Spleen (tissue), 11 donors: ENCODE data around the gene ZCCHC7. TPM values are rescaled to one million over a fixed set of nuclear protein-coding genes. Genes with fewer than 3 reads are reported as not detected.
A peak's percentile ranks its signal among the peaks of the same experiment; 100 is the strongest.

Experiments used
- DNase-seq: peaks from one replicate; pipeline ENCODE4 v3.0.0-alpha.2; 2020
- H3K27ac ChIP-seq, 8 donors: fragments of 200-600 bp; sonication (generic) in 7 of 8; 1 replicate in 4 of 8; 2 replicates in 4 of 8; pipeline versions ENCODE4 v1.5.0 to v1.8.0; 2016 to 2021; ENCODE audit warnings: inconsistent platforms in 4 of 8, mild to moderate bottlenecking in 4 of 8, moderate library complexity in 1 of 8
- H3K27me3 ChIP-seq, 7 donors: fragments of 200-600 bp; sonication (generic) in 6 of 7; replicated peaks in 1 of 7; 1 replicate in 4 of 7; 2 replicates in 3 of 7; pipeline versions ENCODE4 v1.5.0 to v1.8.0; 2016 to 2021; ENCODE audit warnings: inconsistent platforms in 3 of 7, mild to moderate bottlenecking in 1 of 7
- H3K36me3 ChIP-seq, 6 donors: fragments of 200-600 bp; sonication (generic) in 5 of 6; 1 replicate in 4 of 6; 2 replicates in 2 of 6; pipeline versions ENCODE4 v1.5.0 to v1.8.0; 2016 to 2021; ENCODE audit warnings: inconsistent platforms in 2 of 6
- H3K4me1 ChIP-seq, 6 donors: fragments of 200-600 bp; sonication (generic) in 5 of 6; 1 replicate in 3 of 6; 2 replicates in 3 of 6; pipeline versions ENCODE4 v1.5.0 to v1.8.0; 2016 to 2021; ENCODE audit warnings: inconsistent platforms in 3 of 6
- H3K4me3 ChIP-seq, 8 donors: fragments of 200-600 bp; sonication (generic) in 7 of 8; 1 replicate in 4 of 8; 2 replicates in 4 of 8; pipeline versions ENCODE4 v1.5.0 to v1.8.0; 2016 to 2021; ENCODE audit warnings: inconsistent platforms in 4 of 8, mild to moderate bottlenecking in 4 of 8, moderate library complexity in 2 of 8
- H3K9me3 ChIP-seq, 8 donors: fragments of 200-600 bp; sonication (generic) in 7 of 8; 1 replicate in 4 of 8; 2 replicates in 4 of 8; pipeline versions ENCODE4 v1.5.0 to v1.8.0; 2016 to 2021; ENCODE audit warnings: inconsistent platforms in 4 of 8
- CTCF ChIP-seq, 11 experiments: fragments of 200-600 bp in 7 of 11; fragments of 450-650 bp in 4 of 11; sonication (generic) in 4 of 11; IDR thresholded peaks in 8 of 11; conservative IDR thresholded peaks in 3 of 11; 1 replicate in 7 of 11; 2 replicates in 4 of 11; pipeline versions ENCODE4 v1.4.0 to v1.8.0; 2016 to 2021; ENCODE audit warnings: antibody characterized with exemption in 11 of 11, inconsistent platforms in 4 of 11, mild to moderate bottlenecking in 1 of 11
- POLR2A ChIP-seq, 3 donors: fragments of 450-650 bp; IDR thresholded peaks; one replicate each; pipeline ENCODE4 v1.5.1; 2017; ENCODE audit warnings: antibody characterized with exemption in 3 of 3, mild to moderate bottlenecking in 1 of 3
- POLR2AphosphoS5 ChIP-seq, 3 donors: sonication (generic); formaldehyde crosslinking; IDR thresholded peaks; one replicate each; pipeline ENCODE4 v1.5.1; 2017; ENCODE audit warnings: antibody characterized with exemption in 3 of 3
- WGBS, 5 donors: extraction: QIAGEN DNeasy Blood & Tissue Kit in 3 of 5; methylation state at CpG; one replicate each; pipeline versions ENCODE4 v1.1.5 to v1.1.7; 2013 to 2018; 5-methylcytosine and 5-hydroxymethylcytosine counted together
- intact Hi-C: fragments of 100-400 bp; cut with DNase I; formaldehyde crosslinking; loops from one replicate; pipeline ENCODE4 v1.15.0; 2023; ENCODE audit warnings: low total_unique reads
- polyA plus RNA-seq, 3 donors: library from polyadenylated mRNA; stranded (reverse); fragments of 200-250 nt; gene quantifications; one replicate each; pipeline ENCODE4 v1.2.1, GENCODE V29; 2013
- total RNA-seq, 7 donors: library from RNA; depleted of rRNA in 3 of 7; stranded (reverse); fragments of >200 nt in 3 of 7; fragmentation: NEBNext Ultra II Directional in 4 of 7; extraction: Animal tissue kit (Norgen Biotek cat#: 25700) in 4 of 7; gene quantifications; one replicate each; pipeline versions ENCODE4 v1.1.0 to v1.2.1, GENCODE V29; 2016 to 2021
- donor health status: healthy with polysubstance abuse.
- donor health status: DM: no; HTN: no; CAD: no; lungs with moderate emphysema.
- donor health status: DM: no; HTN: no; CAD: no.
- donor health status: Bipolar disorder and iron deficiency.
- donor health status: healthy.
- donor health status: DM: no; HTN: no; CAD: no.
- donor health status: DM: yes; HTN: yes; CAD: no.

Gene ZCCHC7
- total and polyA plus RNA-seq, 10 donors: 17.0 to 50.6 (median 38.1) TPM

GRCh38 chr9:37229882-37230482, 109.6 kb downstream of the ZCCHC7 start:
- H3K36me3 ChIP-seq: peaks cover 0 to 9% (median 0%) of the 10 kb centered on the region in 6 donors
- no peak overlapping the region for H3K4me3 ChIP-seq
- WGBS, 5 donors: 85 to 98% (median 94%) methylated on average over 4 of the region's 4 CpGs
- H3K27me3 ChIP-seq: no peaks in the 10 kb centered on the region
- DNase-seq: no peak
- H3K9me3 ChIP-seq: no peaks in the 10 kb centered on the region
- TF ChIP-seq POLR2A (IDR thresholded peaks at IDR 0.05): no peak
- TF ChIP-seq POLR2AphosphoS5 (IDR thresholded peaks at IDR 0.05): no peak
- TF ChIP-seq CTCF (IDR thresholded peaks at IDR 0.05 in 8 of 11, conservative IDR thresholded peaks at IDR 0.05 in 3 of 11): no peak
- H3K4me1 ChIP-seq: peaks cover 0 to 28% (median 0%) of the 10 kb centered on the region in 6 donors
- H3K27ac ChIP-seq: no peak overlapping the region
- intact Hi-C loops: no loop called here

GRCh38 chr9:37236822-37237221, 116.4 kb downstream of the ZCCHC7 start:
- Histone ChIP-seq H3K27me3 (no peaks in the 10 kb centered on the region), H3K4me1 (peaks cover 0 to 60% (median 5%) of the 10 kb centered on the region in 6 donors), H3K27ac (peak overlapping the region in 3 of 8 donors; percentile 3 to 34 (median 12)), H3K36me3 (peaks cover 0 to 9% (median 0%) of the 10 kb centered on the region in 6 donors), H3K9me3 (no peaks in the 10 kb centered on the region), H3K4me3 (no peak overlapping the region)
- 65 to 85% (median 82%) methylated on average over 2 of the region's 2 CpGs for WGBS, 5 donors
- no peak for DNase-seq
- intact Hi-C loops: no loop called here
- TF ChIP-seq CTCF (IDR thresholded peaks at IDR 0.05 in 8 of 11, conservative IDR thresholded peaks at IDR 0.05 in 3 of 11): no peak
- TF ChIP-seq POLR2A (IDR thresholded peaks at IDR 0.05): no peak
- no peak for TF ChIP-seq POLR2AphosphoS5 (IDR thresholded peaks at IDR 0.05)

- intact Hi-C loops: no loop called here
- TF ChIP-seq POLR2A (IDR thresholded peaks at IDR 0.05) (no peak), CTCF (IDR thresholded peaks at IDR 0.05 in 8 of 11, conservative IDR thresholded peaks at IDR 0.05 in 3 of 11) (no peak), POLR2AphosphoS5 (IDR thresholded peaks at IDR 0.05) (no peak)
- peaks cover 0 to 52% (median 2%) of the 10 kb centered on the region in 6 donors for H3K4me1 ChIP-seq
- H3K27me3 ChIP-seq: no peaks in the 10 kb centered on the region
- DNase-seq: no peak
- peaks cover 0 to 9% (median 0%) of the 10 kb centered on the region in 6 donors for H3K36me3 ChIP-seq
- no peaks in the 10 kb centered on the region for H3K9me3 ChIP-seq
- no peak overlapping the region for H3K27ac ChIP-seq
- H3K4me3 ChIP-seq: no peak overlapping the region
Observed at GRCh38 chr9:37238122-37238521, 117.7 kb downstream of the ZCCHC7 start.

GRCh38 chr9:37239224-37239859, 119.0 kb downstream of the ZCCHC7 start:
- Histone ChIP-seq H3K27ac (no peak overlapping the region), H3K4me3 (no peak overlapping the region), H3K4me1 (peaks cover 0 to 58% (median 2%) of the 10 kb centered on the region in 6 donors), H3K27me3 (no peaks in the 10 kb centered on the region), H3K36me3 (peaks cover 0 to under 1% (median 0%) of the 10 kb centered on the region in 6 donors), H3K9me3 (no peaks in the 10 kb centered on the region)
- WGBS, 5 donors: 94 to 97% (median 96%) methylated on average over 4 of the region's 4 CpGs
- intact Hi-C loops: no loop called here
- TF ChIP-seq CTCF (IDR thresholded peaks at IDR 0.05 in 8 of 11, conservative IDR thresholded peaks at IDR 0.05 in 3 of 11) (no peak), POLR2AphosphoS5 (IDR thresholded peaks at IDR 0.05) (no peak), POLR2A (IDR thresholded peaks at IDR 0.05) (no peak)
- no peak for DNase-seq
